Prostate gland (tissue), 2 donors: Measurements from ENCODE around the gene C1QTNF12. TPM values are rescaled to one million over a fixed set of nuclear protein-coding genes. Genes with fewer than 3 reads are reported as not detected.
"Not testable (repeated sequence)": the region's sequence is repeated elsewhere in the genome, so short reads cannot be mapped to it uniquely, and the experiment has no call there.

Source experiments
- DNase-seq: peaks from one replicate; pipeline ENCODE4 v3.0.0-alpha.2; 2019; ENCODE audit warnings: low spot score
- H3K27ac ChIP-seq, 2 donors: fragments of 200-600 bp; sonication (generic); 2 replicates each; pipeline ENCODE4 v1.5.1; 2017 to 2019
- H3K27me3 ChIP-seq: fragments of 200-600 bp; sonication (generic); replicated peaks from 2 replicates; pipeline ENCODE4 v1.5.1; 2019; ENCODE audit not compliant: insufficient read depth
- H3K36me3 ChIP-seq, 2 donors: fragments of 200-600 bp; sonication (generic); 1 replicate in 1 of 2; 2 replicates in 1 of 2; pipeline versions ENCODE4 v1.5.1 to v1.8.1; 2017 to 2019
- H3K4me1 ChIP-seq: fragments of 200-600 bp; sonication (generic); replicated peaks from 2 replicates; pipeline ENCODE4 v1.5.1; 2019
- H3K4me3 ChIP-seq, 2 donors: fragments of 200-600 bp; sonication (generic); 2 replicates each; pipeline ENCODE4 v1.5.1; 2017 to 2019
- H3K9me3 ChIP-seq: fragments of 200-600 bp; sonication (generic); 2 replicates; pipeline ENCODE4 v1.5.1; 2017
- CTCF ChIP-seq, 4 experiments: fragments of 200-600 bp in 2 of 4; fragments of 450-650 bp in 2 of 4; sonication (generic) in 2 of 4; IDR thresholded peaks; 1 replicate in 3 of 4; 2 replicates in 1 of 4; pipeline ENCODE4 v1.5.1; 2016 to 2019; ENCODE audit warnings: antibody characterized with exemption in 4 of 4, mild to moderate bottlenecking in 2 of 4, moderate library complexity in 2 of 4
- POLR2A ChIP-seq: fragments of 450-650 bp; IDR thresholded peaks from one replicate; pipeline ENCODE4 v1.6.1; 2016; ENCODE audit warnings: antibody characterized with exemption, mild to moderate bottlenecking
- POLR2AphosphoS5 ChIP-seq: sonication (generic); formaldehyde crosslinking; IDR thresholded peaks from one replicate; pipeline ENCODE4 v1.6.1; 2017; ENCODE audit warnings: antibody characterized with exemption
- WGBS: methylation state at CpG from one replicate; pipeline ENCODE4 v1.1.5; 2018; 5-methylcytosine and 5-hydroxymethylcytosine counted together
- intact Hi-C: fragments of 100-400 bp; cut with DNase I; formaldehyde crosslinking; loops from one replicate; pipeline ENCODE4 v1.14.2; 2022
- total RNA-seq, 2 donors: library from RNA; depleted of rRNA; stranded (reverse); fragments of >200 nt; gene quantifications; one replicate each; pipeline ENCODE4 v1.1.0, GENCODE V29; 2016

Gene C1QTNF12
- total RNA-seq, 2 donors from 2014 or later = 3.4 TPM; not detected in 1

- TF ChIP-seq POLR2A = no peak
- no peak for TF ChIP-seq POLR2AphosphoS5
- TF ChIP-seq CTCF (IDR thresholded peaks at IDR 0.05) = no peak
- Histone ChIP-seq H3K36me3 (peaks cover 5 to 7% of the 10 kb centered on the region in 2 donors), H3K4me3 (no peak overlapping the region), H3K27me3 (no peaks in the 10 kb centered on the region), H3K27ac (no peak overlapping the region), H3K4me1 (peaks cover 4% of the 10 kb centered on the region), H3K9me3 (no peaks in the 10 kb centered on the region)
- DNase-seq = no peak
- intact Hi-C loops = no loop called here
- WGBS = 94% methylated on average over 46 of the region's 50 CpGs
These were observed 7.6 kb upstream of the C1QTNF12 start for GRCh38 chr1:1253972-1254666.

- intact Hi-C loops = no loop called here
- TF ChIP-seq POLR2AphosphoS5 (no peak), CTCF (IDR thresholded peaks at IDR 0.05) (no peak), POLR2A (no peak)
- Histone ChIP-seq H3K4me1 (peaks cover 4% of the 10 kb centered on the region), H3K27me3 (no peaks in the 10 kb centered on the region), H3K27ac (no peak overlapping the region), H3K4me3 (no peak overlapping the region), H3K36me3 (peaks cover 5 to 7% of the 10 kb centered on the region in 2 donors), H3K9me3 (no peaks in the 10 kb centered on the region)
- 90% methylated on average over 12 of the region's 12 CpGs for WGBS
- no peak for DNase-seq
These were observed 6.8 kb upstream of the C1QTNF12 start for GRCh38 chr1:1253314-1253713.

- no peak for DNase-seq
- no peaks in the 10 kb centered on the region for H3K9me3 ChIP-seq
- 55% methylated on average over 14 of the region's 16 CpGs for WGBS
- H3K27ac ChIP-seq = no peak overlapping the region
- H3K4me3 ChIP-seq = no peak overlapping the region
- TF ChIP-seq POLR2A (no peak), CTCF (IDR thresholded peaks at IDR 0.05) (no peak), POLR2AphosphoS5 (no peak)
- peaks cover 5% of the 10 kb centered on the region for H3K27me3 ChIP-seq
- intact Hi-C loops = no loop called here
- H3K4me1 ChIP-seq = peaks cover 4% of the 10 kb centered on the region
- H3K36me3 ChIP-seq = peaks cover 0 to 5% of the 10 kb centered on the region in 2 donors
These were observed 4.3 kb upstream of the C1QTNF12 start for GRCh38 chr1:1250786-1251284.

DNA sequence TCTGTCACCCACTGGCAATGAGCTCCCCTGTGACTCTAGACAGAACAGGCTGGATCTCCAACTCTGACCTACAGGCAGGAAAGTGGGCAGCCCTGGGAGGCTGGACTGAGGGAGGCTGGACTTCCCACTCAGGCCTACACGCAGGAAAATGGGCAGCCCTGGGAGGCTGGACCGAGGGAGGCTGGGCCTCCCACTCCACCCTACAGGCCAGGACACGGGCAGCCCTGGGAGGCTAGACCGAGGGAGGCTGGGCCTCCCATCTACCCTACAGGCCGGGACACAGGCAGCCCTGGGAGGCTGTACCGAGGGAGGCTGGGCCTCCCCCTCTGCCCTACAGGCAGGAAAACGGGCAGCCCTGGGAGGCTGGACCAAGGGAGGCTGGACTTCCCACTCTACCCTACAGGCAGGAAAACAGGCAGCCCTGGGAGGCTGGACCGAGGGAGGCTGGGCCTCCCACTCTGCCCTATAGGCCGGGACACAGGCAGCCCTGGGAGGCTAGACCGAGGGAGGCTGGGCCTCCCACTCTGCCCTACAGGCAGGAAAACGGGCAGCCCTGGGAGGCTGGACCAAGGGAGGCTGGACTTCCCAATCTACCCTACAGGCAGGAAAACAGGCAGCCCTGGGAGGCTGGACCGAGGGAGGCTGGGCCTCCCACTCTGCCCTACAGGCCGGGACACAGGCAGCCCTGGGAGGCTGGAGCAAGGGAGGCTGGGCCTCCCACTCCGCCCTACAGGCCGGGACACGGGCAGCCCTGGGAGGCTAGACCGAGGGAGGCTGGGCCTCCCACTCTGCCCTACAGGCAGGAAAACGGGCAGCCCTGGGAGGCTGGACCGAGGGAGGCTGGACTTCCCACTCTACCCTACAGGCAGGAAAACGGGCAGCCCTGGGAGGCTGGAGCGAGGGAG is 1.7 kb upstream of the C1QTNF12 start:
- H3K4me3 ChIP-seq, H3K9me3 ChIP-seq, intact Hi-C loops, H3K36me3 ChIP-seq, DNase-seq, H3K4me1 ChIP-seq, H3K27me3 ChIP-seq, H3K27ac ChIP-seq: not testable (repeated sequence)
- WGBS = 92% methylated on average over 16 of the region's 21 CpGs

DNA sequence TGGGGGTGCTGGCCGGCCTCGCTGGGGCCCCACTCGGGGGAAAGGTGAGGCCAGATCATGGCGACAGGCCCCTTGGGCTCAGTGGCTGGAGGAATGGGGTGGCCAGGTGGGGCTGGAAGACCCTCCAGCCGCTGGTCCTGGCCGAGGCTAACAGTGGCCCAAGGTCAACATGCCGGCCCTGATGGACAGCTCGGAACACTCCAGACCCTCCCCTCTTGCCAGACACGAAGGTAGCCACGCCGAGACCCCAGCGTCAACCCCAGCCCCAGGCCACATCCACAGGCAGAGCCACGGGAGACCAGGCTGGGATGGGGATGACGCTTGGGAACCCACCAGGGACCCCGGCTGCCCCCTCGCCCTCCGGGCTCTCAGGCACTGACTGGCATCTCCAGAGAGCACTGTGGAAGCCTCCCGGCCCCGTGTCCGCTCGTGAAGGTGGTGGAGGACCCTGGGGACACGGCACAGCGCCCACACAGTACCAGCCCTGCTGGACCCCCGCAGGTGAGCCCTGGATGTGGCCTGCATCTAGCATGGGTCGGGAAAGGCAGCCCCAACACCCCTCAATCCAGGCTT is 905 bp upstream of the C1QTNF12 start:
- H3K36me3 ChIP-seq = no peaks in the 10 kb centered on the region
- H3K27ac ChIP-seq = no peak overlapping the region
- no peaks in the 10 kb centered on the region for H3K9me3 ChIP-seq
- intact Hi-C loops = no loop called here
- 77% methylated on average over 25 of the region's 25 CpGs for WGBS
- H3K4me3 ChIP-seq = no peak overlapping the region
- no peak for DNase-seq
- peaks cover 5% of the 10 kb centered on the region for H3K27me3 ChIP-seq
- H3K4me1 ChIP-seq = no peaks in the 10 kb centered on the region
- no peak for TF ChIP-seq CTCF (IDR thresholded peaks at IDR 0.05)
- TF ChIP-seq POLR2A = no peak
- TF ChIP-seq POLR2AphosphoS5 = no peak
